Measurements from ENCODE around the gene NOS3.
"Not testable (repeated sequence)": the region's sequence is repeated elsewhere in the genome, so short reads cannot be mapped to it uniquely, and the experiment has no call there.

DNA sequence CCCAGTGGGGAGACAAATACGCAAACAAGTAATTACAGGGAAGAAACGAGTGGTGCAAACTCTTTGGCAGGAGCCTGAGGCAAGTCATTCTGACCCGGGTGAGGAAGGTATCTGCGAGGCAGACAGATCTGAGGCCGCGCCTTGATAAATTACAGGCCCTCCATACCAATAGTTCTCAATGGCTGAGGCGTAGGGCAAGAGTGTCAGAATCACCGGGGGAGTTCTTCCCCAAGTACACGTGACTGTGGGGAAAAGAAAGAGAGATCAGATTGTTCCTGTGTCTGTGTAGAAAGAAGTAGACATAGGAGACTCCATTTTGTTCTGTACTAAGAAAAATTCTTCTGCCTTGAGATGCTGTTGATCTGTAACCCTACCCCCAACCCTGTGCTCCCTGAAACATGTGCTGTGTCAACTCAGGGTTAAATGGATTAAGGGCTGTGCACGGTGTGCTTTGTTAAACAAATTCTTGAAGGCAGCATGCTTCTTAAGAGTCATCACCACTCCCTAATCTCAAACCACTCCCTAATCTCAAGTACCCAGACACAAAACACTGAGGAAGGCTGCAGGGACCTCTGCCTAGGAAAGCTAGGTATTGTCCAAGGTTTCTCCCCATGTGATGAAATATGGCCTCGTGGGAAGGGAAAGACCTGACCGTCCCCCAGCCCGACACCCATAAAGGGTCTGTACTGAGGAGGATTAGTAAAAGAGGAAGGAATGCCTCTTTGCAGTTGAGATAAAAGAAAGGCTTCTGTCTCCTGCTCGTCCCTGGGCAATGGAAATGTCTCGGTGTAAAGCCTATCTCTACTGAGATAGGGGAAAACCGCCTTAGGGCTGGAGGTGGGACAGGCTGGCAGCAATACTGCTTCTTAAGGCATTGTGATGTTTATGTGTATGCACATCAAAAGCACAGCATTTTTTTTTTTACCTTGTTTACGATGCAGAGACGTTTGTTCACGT is 36.2 kb downstream of the NOS3 start:
- TF ChIP-seq, protein P1, sequence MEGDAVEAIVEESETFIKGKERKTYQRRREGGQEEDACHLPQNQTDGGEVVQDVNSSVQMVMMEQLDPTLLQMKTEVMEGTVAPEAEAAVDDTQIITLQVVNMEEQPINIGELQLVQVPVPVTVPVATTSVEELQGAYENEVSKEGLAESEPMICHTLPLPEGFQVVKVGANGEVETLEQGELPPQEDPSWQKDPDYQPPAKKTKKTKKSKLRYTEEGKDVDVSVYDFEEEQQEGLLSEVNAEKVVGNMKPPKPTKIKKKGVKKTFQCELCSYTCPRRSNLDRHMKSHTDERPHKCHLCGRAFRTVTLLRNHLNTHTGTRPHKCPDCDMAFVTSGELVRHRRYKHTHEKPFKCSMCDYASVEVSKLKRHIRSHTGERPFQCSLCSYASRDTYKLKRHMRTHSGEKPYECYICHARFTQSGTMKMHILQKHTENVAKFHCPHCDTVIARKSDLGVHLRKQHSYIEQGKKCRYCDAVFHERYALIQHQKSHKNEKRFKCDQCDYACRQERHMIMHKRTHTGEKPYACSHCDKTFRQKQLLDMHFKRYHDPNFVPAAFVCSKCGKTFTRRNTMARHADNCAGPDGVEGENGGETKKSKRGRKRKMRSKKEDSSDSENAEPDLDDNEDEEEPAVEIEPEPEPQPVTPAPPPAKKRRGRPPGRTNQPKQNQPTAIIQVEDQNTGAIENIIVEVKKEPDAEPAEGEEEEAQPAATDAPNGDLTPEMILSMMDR (IDR thresholded peaks at IDR 0.05), result not testable (repeated sequence)
- TF ChIP-seq POLR2A (IDR thresholded peaks at IDR 0.05), result not testable (repeated sequence)

All from prostate gland (tissue), 2 donors.